Left ventricle myocardium superior (tissue), 1 donor: Measurements from ENCODE around the gene MED19. TPM values are rescaled to one million over a fixed set of nuclear protein-coding genes. Genes with fewer than 3 reads are reported as not detected.
"Not testable (repeated sequence)": the region's sequence is repeated elsewhere in the genome, so short reads cannot be mapped to it uniquely, and the experiment has no call there.

Experiments used
- ATAC-seq: fragments of 200-7000 bp; cut with Tn5 transposase; one replicate; pipeline ENCODE4 v1.9.1; 2020; ENCODE audit warnings: mild to moderate bottlenecking, moderate library complexity
- DNase-seq: peaks from one replicate; pipeline ENCODE4 v3.0.0-alpha.2; 2020
- intact Hi-C: fragments of 100-400 bp; cut with micrococcal nuclease; formaldehyde crosslinking; loops from one replicate; pipeline ENCODE4 v1.11.0; 2022
- total RNA-seq: library from RNA; stranded (reverse); fragmentation: NEBNext Ultra II Directional; extraction: Animal tissue kit (Norgen Biotek cat#: 25700); gene quantifications from one replicate; pipeline ENCODE4 v1.2.1, GENCODE V29; 2021
- donor health status: DM: no; HTN: yes; CAD: no; lungs with severe emphysema.

The MED19 gene
- total RNA-seq, 1 donor from 2014 or later, result 8.8 TPM

GRCh38 chr11:57712256-57713150 is 488 bp upstream of the MED19 start, which contains the start of gene TMX2:
Gene TMX2, plus strand, starts transcription at chr11:57712593. Its CDS starts 26 bp downstream, at chr11:57712619.
- peak; percentile 97 for ATAC-seq
- intact Hi-C loops, result loop anchor here (2.0 kb wide), 1 partner anchor 44 kb away; the partner anchor contains the start of gene ZDHHC5

GRCh38 chr11:57709802-57710367 is 2.1 kb downstream of the MED19 start:
- DNase-seq, result no peak
- intact Hi-C loops, result no loop called here
- no peak for ATAC-seq

More at GRCh38 chr11:57712256-57713150, 488 bp upstream of the MED19 start, which contains the start of gene TMX2:
- DNase-seq, result peak; percentile 94

- intact Hi-C loops, ATAC-seq: not testable (repeated sequence)
Measured at GRCh38 chr11:57705432-57705831, 6.6 kb downstream of the MED19 start.

GRCh38 chr11:57704932-57705331 is 7.1 kb downstream of the MED19 start:
- no peak for ATAC-seq
- intact Hi-C loops, result no loop called here
- no peak for DNase-seq

More at GRCh38 chr11:57705432-57705831, 6.6 kb downstream of the MED19 start:
- DNase-seq, result not testable (repeated sequence)

GRCh38 chr11:57703341-57703740 is 8.7 kb downstream of the MED19 start:
- no peak for DNase-seq
- no peak for ATAC-seq
- intact Hi-C loops, result no loop called here

- ATAC-seq, result no peak
- DNase-seq, result no peak
- intact Hi-C loops, result no loop called here
Measured at GRCh38 chr11:57700425-57700824, 11.6 kb downstream of the MED19 start.

- intact Hi-C loops, result no loop called here
- DNase-seq, result no peak
- ATAC-seq, result no peak
Measured at GRCh38 chr11:57699813-57700212, 12.2 kb downstream of the MED19 start.

GRCh38 chr11:57698843-57699365 is 13.1 kb downstream of the MED19 start:
- intact Hi-C loops, result no loop called here
- DNase-seq (no peak), ATAC-seq (peak; percentile 29)

- intact Hi-C loops, DNase-seq, ATAC-seq: not testable (repeated sequence)
Measured at GRCh38 chr11:57690474-57690873, 21.5 kb downstream of the MED19 start.

GRCh38 chr11:57681168-57681567 is 30.8 kb downstream of the MED19 start:
- no peak for DNase-seq
- intact Hi-C loops, result no loop called here
- no peak for ATAC-seq

- DNase-seq, result no peak
- intact Hi-C loops, result no loop called here
- no peak for ATAC-seq
Measured at GRCh38 chr11:57680552-57680874, 31.5 kb downstream of the MED19 start.

GRCh38 chr11:57679396-57679795 is 32.6 kb downstream of the MED19 start:
- DNase-seq, result no peak
- no peak for ATAC-seq
- intact Hi-C loops, result no loop called here

- no peak for DNase-seq
- intact Hi-C loops, result no loop called here
- no peak for ATAC-seq
Measured at GRCh38 chr11:57675176-57675941, 36.7 kb downstream of the MED19 start.

GRCh38 chr11:57674251-57674650 is 37.8 kb downstream of the MED19 start:
- DNase-seq, result no peak
- intact Hi-C loops, result no loop called here
- no peak for ATAC-seq

- DNase-seq (no peak), ATAC-seq (peak; percentile 6)
- intact Hi-C loops, result loop anchor here (2.0 kb wide), 2 partner anchors 44 to 74 kb away; partner anchors contain the start of genes MED19 and TMX2
Measured at GRCh38 chr11:57668434-57668782, 43.6 kb downstream of the MED19 start.

- ATAC-seq (peak; percentile 95), DNase-seq (peak; percentile 100)
- intact Hi-C loops, result loop anchor here (2.0 kb wide), 2 partner anchors 45 to 75 kb away; partner anchors contain the start of genes MED19 and TMX2
Measured at GRCh38 chr11:57667736-57668433, 44.1 kb downstream of the MED19 start, which contains the start of gene ZDHHC5. Gene ZDHHC5, plus strand, starts transcription at chr11:57668114. Its CDS starts 4,977 bp downstream, at chr11:57673091.

- intact Hi-C loops, result no loop called here
- ATAC-seq, result peak; percentile 87
- peak; percentile 97 for DNase-seq
Measured at GRCh38 chr11:57667117-57667735, 44.8 kb downstream of the MED19 start.

GRCh38 chr11:57663975-57664374 is 48.0 kb downstream of the MED19 start:
- DNase-seq (no peak), ATAC-seq (no peak)
- intact Hi-C loops, result no loop called here
